Chondrocyte (in vitro differentiated cells): ENCODE measurements around the gene APC2. TPM values are rescaled to one million over a fixed set of nuclear protein-coding genes. Genes with fewer than 3 reads are reported as not detected.
A peak's percentile ranks its signal among the peaks of the same experiment; 100 is the strongest.

Experiments
- DNase-seq: peaks from one replicate; pipeline ENCODE4 v3.0.0; 2021; ENCODE audit warnings: mixed read lengths, low spot score
- H3K27ac Mint-ChIP-seq: one replicate; pipeline ENCODE4 v1.8.0; 2021; ENCODE audit warnings: mild to moderate bottlenecking, moderate library complexity, mixed read lengths; ENCODE audit not compliant: unreplicated experiment
- H3K27me3 Mint-ChIP-seq: 2 replicates; pipeline ENCODE4 v1.8.0; 2021; ENCODE audit warnings: low read depth, mixed read lengths
- H3K36me3 Mint-ChIP-seq: 2 replicates; pipeline ENCODE4 v1.8.0; 2021; ENCODE audit warnings: low read depth, mixed read lengths
- H3K4me1 Mint-ChIP-seq: 2 replicates; pipeline ENCODE4 v1.8.0; 2021; ENCODE audit warnings: low read depth, mild to moderate bottlenecking, mixed read lengths
- H3K4me3 Mint-ChIP-seq: one replicate; pipeline ENCODE4 v1.8.0; 2021; ENCODE audit warnings: mild to moderate bottlenecking, moderate library complexity, mixed read lengths; ENCODE audit not compliant: unreplicated experiment
- H3K9me3 Mint-ChIP-seq: 2 replicates; pipeline ENCODE4 v1.8.0; 2021; ENCODE audit warnings: low read depth, mixed read lengths
- total RNA-seq: library from RNA; stranded (reverse); gene quantifications from 3 replicates; pipeline ENCODE4 v1.2.1, GENCODE V29; 2021
- TF ChIP-seq, protein P1 (sequence below): fragments of 200-600 bp; sonication (generic); IDR thresholded peaks from 2 replicates; pipeline ENCODE4 v1.5.0; 2021; ENCODE audit warnings: antibody characterized with exemption, mild to moderate bottlenecking, moderate library complexity

APC2 gene
- total RNA-seq, 1 donor from 2014 or later = 3.9 TPM

DNA sequence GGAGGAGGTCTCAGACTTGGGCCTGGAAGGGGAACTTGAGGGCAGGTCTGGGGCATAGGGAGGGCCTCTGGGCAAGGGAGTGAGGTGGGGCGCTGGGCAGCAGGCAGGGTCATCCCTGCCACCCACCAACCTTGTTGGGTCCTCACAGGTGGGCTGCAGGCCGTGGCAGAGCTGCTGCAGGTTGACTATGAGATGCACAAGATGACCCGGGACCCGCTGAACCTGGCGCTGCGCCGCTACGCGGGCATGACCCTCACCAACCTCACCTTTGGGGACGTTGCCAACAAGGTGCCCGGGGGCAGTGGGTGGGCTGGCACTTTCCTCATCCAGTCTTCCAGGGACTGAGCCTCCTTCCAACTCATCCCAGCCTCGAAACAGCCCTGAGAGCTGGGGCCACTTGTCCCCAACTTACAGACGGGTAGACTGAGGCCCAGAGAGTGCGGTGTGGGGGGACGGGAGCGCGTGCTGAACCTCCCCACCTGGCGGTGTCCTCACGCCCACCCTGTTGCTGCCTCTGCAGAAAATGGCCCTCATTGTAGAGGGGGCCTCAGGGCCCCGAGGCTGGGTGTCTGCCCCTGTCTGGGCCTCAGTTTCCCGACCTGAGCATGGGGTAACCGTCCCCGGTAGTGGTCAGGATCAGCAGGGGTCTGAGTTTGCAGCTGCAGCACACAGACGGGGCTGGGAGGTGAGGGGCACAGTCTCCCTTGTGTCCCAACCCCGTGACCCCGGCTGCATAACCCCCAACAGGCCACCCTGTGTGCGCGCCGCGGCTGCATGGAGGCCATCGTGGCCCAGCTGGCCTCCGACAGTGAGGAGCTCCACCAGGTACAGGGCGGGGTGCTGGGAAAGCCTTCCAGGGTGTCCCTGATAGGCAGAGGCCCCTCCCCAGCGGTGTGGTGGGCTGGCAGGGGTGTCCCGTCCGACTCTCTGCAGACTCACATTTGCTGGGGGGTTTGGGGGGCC, 10.4 kb downstream of the APC2 start:
- DNase-seq = no peak
- peaks cover 4% of the 10 kb centered on the region for H3K36me3 Mint-ChIP-seq
- no peak overlapping the region for H3K27ac Mint-ChIP-seq
- TF ChIP-seq, protein P1, sequence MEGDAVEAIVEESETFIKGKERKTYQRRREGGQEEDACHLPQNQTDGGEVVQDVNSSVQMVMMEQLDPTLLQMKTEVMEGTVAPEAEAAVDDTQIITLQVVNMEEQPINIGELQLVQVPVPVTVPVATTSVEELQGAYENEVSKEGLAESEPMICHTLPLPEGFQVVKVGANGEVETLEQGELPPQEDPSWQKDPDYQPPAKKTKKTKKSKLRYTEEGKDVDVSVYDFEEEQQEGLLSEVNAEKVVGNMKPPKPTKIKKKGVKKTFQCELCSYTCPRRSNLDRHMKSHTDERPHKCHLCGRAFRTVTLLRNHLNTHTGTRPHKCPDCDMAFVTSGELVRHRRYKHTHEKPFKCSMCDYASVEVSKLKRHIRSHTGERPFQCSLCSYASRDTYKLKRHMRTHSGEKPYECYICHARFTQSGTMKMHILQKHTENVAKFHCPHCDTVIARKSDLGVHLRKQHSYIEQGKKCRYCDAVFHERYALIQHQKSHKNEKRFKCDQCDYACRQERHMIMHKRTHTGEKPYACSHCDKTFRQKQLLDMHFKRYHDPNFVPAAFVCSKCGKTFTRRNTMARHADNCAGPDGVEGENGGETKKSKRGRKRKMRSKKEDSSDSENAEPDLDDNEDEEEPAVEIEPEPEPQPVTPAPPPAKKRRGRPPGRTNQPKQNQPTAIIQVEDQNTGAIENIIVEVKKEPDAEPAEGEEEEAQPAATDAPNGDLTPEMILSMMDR = no peak
- no peaks in the 10 kb centered on the region for H3K4me1 Mint-ChIP-seq
- H3K27me3 Mint-ChIP-seq = peaks cover 4% of the 10 kb centered on the region
- H3K4me3 Mint-ChIP-seq = no peak overlapping the region
- H3K9me3 Mint-ChIP-seq = no peaks in the 10 kb centered on the region

- Mint-ChIP-seq H3K36me3 (peaks cover 4% of the 10 kb centered on the region), H3K27ac (no peak overlapping the region), H3K4me3 (no peak overlapping the region), H3K9me3 (no peaks in the 10 kb centered on the region), H3K4me1 (no peaks in the 10 kb centered on the region), H3K27me3 (no peaks in the 10 kb centered on the region)
- no peak for DNase-seq
- TF ChIP-seq, protein P1 = no peak
These were observed 11.9 kb downstream of the APC2 start for GRCh38 chr19:1461862-1462261.

- peaks cover 4% of the 10 kb centered on the region for H3K4me1 Mint-ChIP-seq
- no peaks in the 10 kb centered on the region for H3K36me3 Mint-ChIP-seq
- no peak for DNase-seq
- no peak overlapping the region for H3K27ac Mint-ChIP-seq
- peaks cover 2% of the 10 kb centered on the region for H3K27me3 Mint-ChIP-seq
- TF ChIP-seq, protein P1 = peak; percentile 71
- no peak overlapping the region for H3K4me3 Mint-ChIP-seq
- H3K9me3 Mint-ChIP-seq = no peaks in the 10 kb centered on the region
These were observed 15.5 kb downstream of the APC2 start for GRCh38 chr19:1465191-1466016.

DNA sequence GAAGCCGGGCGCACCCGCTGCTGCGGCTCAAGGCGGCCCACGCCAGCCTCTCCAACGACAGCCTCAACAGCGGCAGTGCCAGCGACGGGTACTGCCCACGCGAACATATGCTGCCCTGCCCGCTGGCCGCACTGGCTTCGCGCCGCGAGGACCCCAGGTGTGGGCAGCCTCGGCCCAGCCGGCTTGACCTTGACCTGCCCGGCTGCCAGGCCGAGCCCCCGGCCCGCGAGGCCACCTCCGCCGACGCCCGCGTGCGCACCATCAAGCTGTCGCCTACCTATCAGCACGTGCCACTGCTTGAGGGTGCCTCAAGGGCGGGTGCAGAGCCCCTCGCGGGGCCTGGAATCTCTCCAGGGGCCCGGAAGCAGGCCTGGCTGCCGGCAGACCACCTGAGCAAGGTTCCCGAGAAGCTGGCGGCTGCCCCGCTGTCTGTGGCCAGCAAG, 16.1 kb downstream of the APC2 start:
- Mint-ChIP-seq H3K27ac (no peak overlapping the region), H3K9me3 (no peaks in the 10 kb centered on the region), H3K27me3 (peaks cover 2% of the 10 kb centered on the region), H3K4me3 (no peak overlapping the region), H3K4me1 (peaks cover 5% of the 10 kb centered on the region), H3K36me3 (no peaks in the 10 kb centered on the region)
- DNase-seq = no peak
- TF ChIP-seq, protein P1 = no peak
